ENCODE results near the gene CPTP.

DNA sequence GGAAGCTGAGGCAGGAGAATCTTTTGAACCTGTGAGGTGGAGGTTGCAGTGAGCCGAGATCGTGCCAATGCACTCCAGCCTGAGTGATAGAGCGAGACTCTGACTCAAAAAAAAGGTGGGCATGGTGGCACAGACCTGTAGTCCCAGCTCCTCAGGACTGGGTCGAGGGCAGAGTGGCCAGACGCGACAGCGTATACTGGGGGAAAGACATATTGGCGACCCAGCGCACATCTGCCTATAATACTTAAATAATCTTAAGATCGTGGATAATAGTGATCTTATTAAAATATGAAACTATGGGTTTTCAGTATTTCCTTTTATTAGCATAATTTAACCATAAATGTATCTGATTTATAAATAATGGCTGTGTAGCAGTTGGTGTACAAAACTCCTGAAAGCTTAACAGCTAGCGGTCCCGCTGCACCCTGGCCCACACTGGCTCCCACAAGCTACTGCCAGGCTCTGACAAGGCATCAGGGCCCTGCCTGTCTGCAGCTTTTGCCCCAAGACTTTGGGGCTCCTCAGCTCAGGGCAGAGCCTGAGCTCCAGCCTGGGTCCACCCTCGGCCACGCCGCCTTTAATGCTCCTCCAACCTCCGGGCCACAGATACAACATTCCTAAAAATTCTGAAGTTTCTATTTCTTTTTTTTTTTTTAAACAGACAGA lies 53.1 kb downstream of the CPTP start:
- TF ChIP-seq, protein P1, sequence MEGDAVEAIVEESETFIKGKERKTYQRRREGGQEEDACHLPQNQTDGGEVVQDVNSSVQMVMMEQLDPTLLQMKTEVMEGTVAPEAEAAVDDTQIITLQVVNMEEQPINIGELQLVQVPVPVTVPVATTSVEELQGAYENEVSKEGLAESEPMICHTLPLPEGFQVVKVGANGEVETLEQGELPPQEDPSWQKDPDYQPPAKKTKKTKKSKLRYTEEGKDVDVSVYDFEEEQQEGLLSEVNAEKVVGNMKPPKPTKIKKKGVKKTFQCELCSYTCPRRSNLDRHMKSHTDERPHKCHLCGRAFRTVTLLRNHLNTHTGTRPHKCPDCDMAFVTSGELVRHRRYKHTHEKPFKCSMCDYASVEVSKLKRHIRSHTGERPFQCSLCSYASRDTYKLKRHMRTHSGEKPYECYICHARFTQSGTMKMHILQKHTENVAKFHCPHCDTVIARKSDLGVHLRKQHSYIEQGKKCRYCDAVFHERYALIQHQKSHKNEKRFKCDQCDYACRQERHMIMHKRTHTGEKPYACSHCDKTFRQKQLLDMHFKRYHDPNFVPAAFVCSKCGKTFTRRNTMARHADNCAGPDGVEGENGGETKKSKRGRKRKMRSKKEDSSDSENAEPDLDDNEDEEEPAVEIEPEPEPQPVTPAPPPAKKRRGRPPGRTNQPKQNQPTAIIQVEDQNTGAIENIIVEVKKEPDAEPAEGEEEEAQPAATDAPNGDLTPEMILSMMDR (conservative IDR thresholded peaks at IDR 0.05; ENCODE audit: low read length), result no peak
- TF ChIP-seq EZH2phosphoT487 (IDR thresholded peaks at IDR 0.05; ENCODE audit: borderline replicate concordance), result no peak
